ENCODE data around the gene TBX18.
A peak's percentile ranks its signal among the peaks of the same experiment; 100 is the strongest.

Gene TBX18

DNA sequence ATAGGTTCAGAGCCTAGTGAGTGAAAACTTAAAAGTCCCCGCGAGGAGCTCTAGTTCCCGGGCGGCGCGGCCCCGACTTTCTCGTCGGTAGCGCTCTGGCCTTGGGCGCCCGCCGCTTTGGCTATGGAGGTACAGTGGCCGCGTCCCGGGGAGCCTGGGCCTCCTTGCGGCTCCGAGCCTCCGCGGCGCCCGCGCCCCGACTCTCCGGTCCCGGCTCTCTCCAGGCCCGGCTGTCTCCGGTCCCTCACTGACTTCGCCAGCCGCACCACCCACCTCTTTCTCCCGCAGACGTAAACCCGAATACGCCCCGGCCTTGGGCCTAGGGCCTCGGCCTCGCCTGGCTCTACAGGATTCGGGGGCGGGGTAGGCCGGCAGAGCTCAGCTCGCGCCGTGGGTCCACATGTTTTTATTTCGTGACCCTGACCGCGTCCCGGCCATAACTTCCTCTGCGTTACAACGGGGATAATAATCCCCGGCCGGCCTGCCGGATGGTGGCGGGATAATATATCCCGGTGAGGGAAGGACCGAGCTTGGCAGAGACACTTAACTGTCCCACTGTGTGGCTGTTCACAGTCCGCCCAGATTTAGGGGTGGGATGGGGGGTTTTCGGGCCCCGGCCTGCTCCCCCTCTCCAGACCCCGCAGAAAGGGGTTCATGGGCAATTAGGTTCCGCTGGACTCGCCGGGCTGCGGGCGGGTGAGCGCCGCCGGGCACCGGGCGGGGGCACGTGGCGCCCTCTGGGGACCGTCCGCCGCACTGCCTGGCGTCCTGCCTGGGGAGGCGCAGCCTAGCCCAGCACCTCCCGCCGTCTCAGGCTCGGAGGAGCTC, 10.0 kb upstream of the TBX18 start:
- peaks cover 0 to 20% (median 18%) of the 10 kb centered on the region in 5 donors for H3K4me1 ChIP-seq (ENCODE audit: control insufficient read depth in 5 of 5, insufficient read depth in 5 of 5, low read length in 5 of 5)
- peak overlapping the region in 3 of 5 donors; percentile 45 to 77 (median 73) for H3K9ac ChIP-seq (ENCODE audit: low read length in 5 of 5)
- H3K36me3 ChIP-seq (ENCODE audit: control insufficient read depth in 5 of 5, insufficient read depth in 5 of 5, low read length in 5 of 5) = no peaks in the 10 kb centered on the region
- peaks cover 0 to 19% (median 2%) of the 10 kb centered on the region in 5 donors for H3K27me3 ChIP-seq (ENCODE audit: control insufficient read depth in 5 of 5, insufficient read depth in 4 of 5, low read length in 5 of 5)
- H3K9me3 ChIP-seq (ENCODE audit: control insufficient read depth in 5 of 5, low read length in 5 of 5) = no peaks in the 10 kb centered on the region
- H3K4me3 ChIP-seq (ENCODE audit: low read depth in 1 of 5, low read length in 5 of 5) = peak overlapping the region; percentile 57 to 85 (median 68)
- H3K27ac ChIP-seq (ENCODE audit: low read depth, low read length) = peak overlapping the region; percentile 82

DNA sequence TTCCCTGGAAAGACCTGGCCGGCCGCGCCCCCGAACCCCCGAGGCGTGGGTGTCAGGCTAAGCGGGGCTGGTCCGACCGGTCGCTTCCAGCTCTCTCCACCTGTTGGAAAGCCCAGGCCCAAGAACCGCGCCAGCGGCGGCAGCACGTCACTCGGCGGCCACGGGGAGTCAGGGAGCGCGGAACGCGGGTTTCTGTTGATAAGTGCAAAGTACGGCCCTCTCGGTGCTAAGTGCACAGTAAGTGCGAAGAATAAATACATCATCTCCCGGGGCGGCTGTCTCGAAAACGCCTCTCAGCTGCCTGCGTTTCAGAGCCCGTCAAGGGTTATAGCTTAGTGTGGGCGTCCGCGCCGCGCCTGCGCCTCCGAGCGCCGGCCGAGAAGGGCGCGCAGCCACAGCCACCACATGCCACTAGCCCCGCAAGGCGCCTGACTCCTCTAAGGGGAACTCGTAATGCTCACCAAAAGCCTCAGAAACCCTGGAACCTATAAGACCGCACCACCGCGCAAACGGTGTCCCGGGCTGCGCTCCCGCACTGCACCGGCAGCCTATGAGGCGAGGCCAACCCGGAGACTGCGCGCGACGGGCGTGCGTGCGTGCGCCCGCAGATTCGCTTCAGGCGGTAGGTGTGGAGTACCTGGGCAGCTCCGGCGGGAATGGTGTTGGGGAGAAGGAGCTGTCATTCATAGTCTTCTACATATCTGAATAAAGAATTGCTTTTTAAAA, 9.2 kb upstream of the TBX18 start:
- Histone ChIP-seq H3K27me3 (ENCODE audit: control insufficient read depth in 5 of 5, insufficient read depth in 4 of 5, low read length in 5 of 5) (peaks cover 0 to 23% (median 2%) of the 10 kb centered on the region in 5 donors), H3K27ac (ENCODE audit: low read depth, low read length) (peak overlapping the region; percentile 82), H3K36me3 (ENCODE audit: control insufficient read depth in 5 of 5, insufficient read depth in 5 of 5, low read length in 5 of 5) (no peaks in the 10 kb centered on the region), H3K4me1 (ENCODE audit: control insufficient read depth in 5 of 5, insufficient read depth in 5 of 5, low read length in 5 of 5) (peaks cover 0 to 20% (median 18%) of the 10 kb centered on the region in 5 donors), H3K9me3 (ENCODE audit: control insufficient read depth in 5 of 5, low read length in 5 of 5) (no peaks in the 10 kb centered on the region), H3K4me3 (ENCODE audit: low read depth in 1 of 5, low read length in 5 of 5) (peak overlapping the region; percentile 59 to 85 (median 68)), H3K9ac (ENCODE audit: low read length in 5 of 5) (peak overlapping the region in 3 of 5 donors; percentile 45 to 77 (median 73))

DNA sequence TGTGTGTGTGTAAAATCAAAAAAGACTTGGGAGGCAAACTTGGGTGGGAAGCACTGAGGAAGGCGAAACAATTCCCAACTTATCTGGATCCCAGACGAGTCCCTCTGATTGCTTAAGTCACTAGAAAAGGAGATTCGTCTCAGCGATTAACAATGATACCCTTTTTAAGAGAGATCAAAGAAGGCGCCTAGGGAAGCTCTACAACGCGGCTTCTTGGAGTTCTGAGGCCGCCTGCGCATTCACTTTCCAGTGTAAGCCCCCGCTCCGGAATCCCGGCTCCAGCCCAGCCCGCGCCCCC, 8.7 kb upstream of the TBX18 start:
- H3K9me3 ChIP-seq (ENCODE audit: control insufficient read depth in 5 of 5, low read length in 5 of 5) = no peaks in the 10 kb centered on the region
- H3K36me3 ChIP-seq (ENCODE audit: control insufficient read depth in 5 of 5, insufficient read depth in 5 of 5, low read length in 5 of 5) = no peaks in the 10 kb centered on the region
- peaks cover 0 to 22% (median 18%) of the 10 kb centered on the region in 5 donors for H3K4me1 ChIP-seq (ENCODE audit: control insufficient read depth in 5 of 5, insufficient read depth in 5 of 5, low read length in 5 of 5)
- peaks cover 0 to 26% (median 4%) of the 10 kb centered on the region in 5 donors for H3K27me3 ChIP-seq (ENCODE audit: control insufficient read depth in 5 of 5, insufficient read depth in 4 of 5, low read length in 5 of 5)
- peak overlapping the region; percentile 82 for H3K27ac ChIP-seq (ENCODE audit: low read depth, low read length)
- peak overlapping the region; percentile 65 to 85 (median 72) for H3K4me3 ChIP-seq (ENCODE audit: low read depth in 1 of 5, low read length in 5 of 5)
- peak overlapping the region in 2 of 5 donors; percentile 30 to 77 for H3K9ac ChIP-seq (ENCODE audit: low read length in 5 of 5)

DNA sequence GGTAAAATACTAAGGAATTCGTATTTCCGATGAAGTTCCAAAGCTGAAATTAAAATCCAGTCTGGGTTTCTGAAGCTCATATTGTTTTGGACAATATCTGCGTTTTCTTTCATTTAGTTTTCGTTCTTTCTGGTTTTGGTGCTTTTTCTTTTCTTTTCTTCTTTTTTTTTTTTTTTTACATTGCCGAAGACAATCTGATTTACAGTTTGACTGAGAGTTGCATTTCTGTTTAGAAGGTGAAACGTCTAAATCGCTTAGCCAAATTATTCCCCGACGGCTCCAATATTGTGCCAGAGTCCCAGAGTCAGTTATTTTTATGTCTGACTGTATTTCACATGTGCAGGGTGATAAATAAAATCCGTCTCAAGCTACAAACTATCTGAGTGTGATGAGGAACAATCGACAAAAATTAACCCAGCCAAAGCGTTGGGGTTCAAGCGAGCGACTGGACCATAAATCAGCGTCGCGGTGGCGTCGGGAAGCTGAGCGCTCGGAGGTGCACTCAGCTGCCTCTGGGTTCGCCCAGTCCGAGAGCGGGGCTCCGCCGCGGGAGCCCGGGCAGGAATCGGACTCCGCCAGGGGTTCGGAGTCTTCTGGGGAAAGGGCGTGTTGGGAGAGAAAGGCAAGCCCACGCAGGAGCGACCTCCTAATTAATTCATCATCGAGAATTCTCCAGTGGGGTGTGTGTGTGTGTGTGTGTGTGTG, 8.2 kb upstream of the TBX18 start:
- peak overlapping the region; percentile 65 to 85 (median 72) for H3K4me3 ChIP-seq (ENCODE audit: low read depth in 1 of 5, low read length in 5 of 5)
- peaks cover 0 to 26% (median 4%) of the 10 kb centered on the region in 5 donors for H3K27me3 ChIP-seq (ENCODE audit: control insufficient read depth in 5 of 5, insufficient read depth in 4 of 5, low read length in 5 of 5)
- peak overlapping the region; percentile 82 for H3K27ac ChIP-seq (ENCODE audit: low read depth, low read length)

DNA sequence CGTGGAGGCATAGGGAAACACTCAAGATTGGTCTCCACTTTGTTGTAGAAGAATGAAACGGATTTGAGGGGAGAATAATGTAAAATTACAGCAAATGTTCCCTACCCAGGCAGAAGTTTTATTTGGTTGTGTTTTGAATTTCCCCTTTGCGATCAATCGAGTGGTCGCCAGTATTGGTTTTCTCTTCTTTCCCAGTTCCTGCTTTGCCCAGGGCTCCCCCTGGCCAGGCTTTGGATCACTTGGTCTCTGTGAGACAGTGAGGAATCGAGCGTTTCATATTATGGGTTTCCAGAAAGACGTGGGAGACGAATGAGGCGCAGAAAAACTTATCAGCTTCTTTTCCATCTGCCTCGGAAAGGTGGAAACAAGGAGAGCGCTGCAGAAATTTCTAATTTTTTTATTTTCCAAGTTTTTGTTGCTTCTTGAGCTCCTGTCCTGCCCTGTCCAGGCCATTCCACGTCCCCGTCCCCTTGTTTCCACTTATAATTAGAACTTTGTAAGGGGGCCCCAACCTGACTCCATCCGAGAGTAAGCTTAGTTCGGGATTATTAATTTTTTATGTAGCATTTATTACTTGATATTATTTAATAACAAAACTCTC, 7.5 kb upstream of the TBX18 start:
- no peaks in the 10 kb centered on the region for H3K36me3 ChIP-seq (ENCODE audit: control insufficient read depth in 5 of 5, insufficient read depth in 5 of 5, low read length in 5 of 5)
- H3K27ac ChIP-seq (ENCODE audit: low read depth, low read length) = no peak overlapping the region
- peaks cover 0 to 22% (median 18%) of the 10 kb centered on the region in 5 donors for H3K4me1 ChIP-seq (ENCODE audit: control insufficient read depth in 5 of 5, insufficient read depth in 5 of 5, low read length in 5 of 5)
- no peaks in the 10 kb centered on the region for H3K9me3 ChIP-seq (ENCODE audit: control insufficient read depth in 5 of 5, low read length in 5 of 5)
- H3K4me3 ChIP-seq (ENCODE audit: low read depth in 1 of 5, low read length in 5 of 5) = peak overlapping the region in 1 of 5 donors; percentile 7
- H3K9ac ChIP-seq (ENCODE audit: low read length in 5 of 5) = no peak overlapping the region
- H3K27me3 ChIP-seq (ENCODE audit: control insufficient read depth in 5 of 5, insufficient read depth in 4 of 5, low read length in 5 of 5) = peaks cover 0 to 31% (median 8%) of the 10 kb centered on the region in 5 donors

More for the DNA sequence above, 8.2 kb upstream of the TBX18 start:
- Histone ChIP-seq H3K36me3 (ENCODE audit: control insufficient read depth in 5 of 5, insufficient read depth in 5 of 5, low read length in 5 of 5) (no peaks in the 10 kb centered on the region), H3K9ac (ENCODE audit: low read length in 5 of 5) (peak overlapping the region in 1 of 5 donors; percentile 77), H3K9me3 (ENCODE audit: control insufficient read depth in 5 of 5, low read length in 5 of 5) (no peaks in the 10 kb centered on the region), H3K4me1 (ENCODE audit: control insufficient read depth in 5 of 5, insufficient read depth in 5 of 5, low read length in 5 of 5) (peaks cover 0 to 22% (median 18%) of the 10 kb centered on the region in 5 donors)

DNA sequence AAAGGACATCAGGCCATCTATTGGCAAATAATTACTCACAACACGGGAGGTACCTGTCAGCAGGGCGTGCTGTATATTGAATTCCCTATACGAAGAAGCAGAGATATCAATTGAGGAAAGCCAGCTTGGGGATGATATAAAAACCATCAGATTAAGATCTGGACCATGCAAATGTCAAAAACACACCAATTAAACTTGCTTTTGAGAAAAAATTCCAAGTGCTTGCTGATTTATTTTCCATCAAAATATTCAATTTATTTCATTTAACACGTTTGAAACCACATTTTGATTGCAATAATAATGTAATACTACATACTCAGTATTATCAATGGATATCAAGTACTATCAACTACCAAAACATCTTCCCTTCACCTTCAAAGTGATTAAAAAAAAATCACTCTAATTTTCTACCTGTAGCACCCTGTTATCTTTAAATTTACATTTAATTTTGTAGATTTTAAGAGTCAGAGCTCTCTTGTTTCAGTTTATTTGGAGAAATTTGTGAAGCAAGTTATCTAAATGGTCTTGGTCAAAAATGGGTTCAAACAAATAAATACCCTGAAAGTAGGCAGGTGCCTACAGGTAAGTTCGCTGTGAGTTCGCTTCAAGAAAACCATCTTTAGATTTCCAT, 6.8 kb upstream of the TBX18 start:
- H3K9ac ChIP-seq (ENCODE audit: low read length in 5 of 5) = no peak overlapping the region
- H3K36me3 ChIP-seq (ENCODE audit: control insufficient read depth in 5 of 5, insufficient read depth in 5 of 5, low read length in 5 of 5) = no peaks in the 10 kb centered on the region
- H3K4me3 ChIP-seq (ENCODE audit: low read depth in 1 of 5, low read length in 5 of 5) = peak overlapping the region in 1 of 5 donors; percentile 7
- peaks cover 0 to 22% (median 18%) of the 10 kb centered on the region in 5 donors for H3K4me1 ChIP-seq (ENCODE audit: control insufficient read depth in 5 of 5, insufficient read depth in 5 of 5, low read length in 5 of 5)
- H3K9me3 ChIP-seq (ENCODE audit: control insufficient read depth in 5 of 5, low read length in 5 of 5) = no peaks in the 10 kb centered on the region
- H3K27me3 ChIP-seq (ENCODE audit: control insufficient read depth in 5 of 5, insufficient read depth in 4 of 5, low read length in 5 of 5) = peaks cover 0 to 36% (median 9%) of the 10 kb centered on the region in 5 donors
- H3K27ac ChIP-seq (ENCODE audit: low read depth, low read length) = no peak overlapping the region

DNA sequence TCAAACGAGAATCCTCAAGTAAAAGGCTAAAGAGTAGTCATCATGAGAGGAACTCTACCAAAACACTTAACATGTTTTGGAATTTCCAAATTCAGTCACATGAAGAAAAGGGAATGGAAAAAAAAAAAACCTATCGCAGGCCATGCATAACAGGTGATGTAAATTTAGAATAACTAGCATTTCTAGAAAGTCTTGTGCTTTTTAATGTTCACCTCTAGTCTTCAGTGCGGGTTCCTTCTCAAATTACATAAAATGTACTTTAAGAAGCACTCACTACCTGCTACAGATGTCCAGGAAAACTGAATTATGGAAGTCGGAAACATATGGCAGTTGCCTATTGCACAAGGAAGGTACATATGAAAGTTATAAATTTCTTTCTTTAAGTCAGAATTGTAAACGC, 6.1 kb upstream of the TBX18 start:
- Histone ChIP-seq H3K27me3 (ENCODE audit: control insufficient read depth in 5 of 5, insufficient read depth in 4 of 5, low read length in 5 of 5) (peaks cover 0 to 36% (median 9%) of the 10 kb centered on the region in 5 donors), H3K36me3 (ENCODE audit: control insufficient read depth in 5 of 5, insufficient read depth in 5 of 5, low read length in 5 of 5) (no peaks in the 10 kb centered on the region), H3K4me3 (ENCODE audit: low read depth in 1 of 5, low read length in 5 of 5) (no peak overlapping the region), H3K9me3 (ENCODE audit: control insufficient read depth in 5 of 5, low read length in 5 of 5) (no peaks in the 10 kb centered on the region), H3K9ac (ENCODE audit: low read length in 5 of 5) (no peak overlapping the region), H3K27ac (ENCODE audit: low read depth, low read length) (no peak overlapping the region), H3K4me1 (ENCODE audit: control insufficient read depth in 5 of 5, insufficient read depth in 5 of 5, low read length in 5 of 5) (peaks cover 0 to 22% (median 18%) of the 10 kb centered on the region in 5 donors)

DNA sequence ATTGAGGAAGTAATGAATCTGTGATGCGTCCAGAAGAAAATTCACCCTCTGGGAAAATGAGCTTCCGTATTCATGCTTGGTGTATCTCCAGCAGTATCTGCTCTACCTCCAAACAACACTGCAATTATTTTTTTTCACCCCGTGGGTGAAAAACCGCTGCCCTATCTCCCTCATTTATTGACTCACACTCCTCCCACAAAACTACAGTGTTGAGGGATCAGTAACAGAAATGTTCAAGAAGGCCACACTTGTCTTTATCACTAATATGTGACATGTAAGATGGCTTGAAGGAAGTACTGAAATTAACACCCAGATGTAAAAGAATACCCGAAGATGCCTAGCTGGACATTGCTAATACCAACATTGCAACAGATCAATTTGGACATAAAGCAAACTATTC, 4.9 kb upstream of the TBX18 start:
- H3K4me3 ChIP-seq (ENCODE audit: low read depth in 1 of 5, low read length in 5 of 5) = peak overlapping the region in 1 of 5 donors; percentile 51
- H3K9me3 ChIP-seq (ENCODE audit: control insufficient read depth in 5 of 5, low read length in 5 of 5) = no peaks in the 10 kb centered on the region
- H3K9ac ChIP-seq (ENCODE audit: low read length in 5 of 5) = no peak overlapping the region
- H3K4me1 ChIP-seq (ENCODE audit: control insufficient read depth in 5 of 5, insufficient read depth in 5 of 5, low read length in 5 of 5) = peaks cover 0 to 24% (median 13%) of the 10 kb centered on the region in 5 donors
- no peak overlapping the region for H3K27ac ChIP-seq (ENCODE audit: low read depth, low read length)
- H3K27me3 ChIP-seq (ENCODE audit: control insufficient read depth in 5 of 5, insufficient read depth in 4 of 5, low read length in 5 of 5) = peaks cover 0 to 29% (median 7%) of the 10 kb centered on the region in 5 donors
- no peaks in the 10 kb centered on the region for H3K36me3 ChIP-seq (ENCODE audit: control insufficient read depth in 5 of 5, insufficient read depth in 5 of 5, low read length in 5 of 5)

Measured in subcutaneous abdominal adipose tissue (tissue), 5 donors.